HuH-7 (cell line): ENCODE measurements around the gene SP8.
"Not testable (repeated sequence)": the region's sequence is repeated elsewhere in the genome, so short reads cannot be mapped to it uniquely, and the experiment has no call there.

Experiments
- DNase-seq: peaks from one replicate; pipeline ENCODE4 v3.0.0; 2011; ENCODE audit warnings: low spot score

SP8 gene

DNA sequence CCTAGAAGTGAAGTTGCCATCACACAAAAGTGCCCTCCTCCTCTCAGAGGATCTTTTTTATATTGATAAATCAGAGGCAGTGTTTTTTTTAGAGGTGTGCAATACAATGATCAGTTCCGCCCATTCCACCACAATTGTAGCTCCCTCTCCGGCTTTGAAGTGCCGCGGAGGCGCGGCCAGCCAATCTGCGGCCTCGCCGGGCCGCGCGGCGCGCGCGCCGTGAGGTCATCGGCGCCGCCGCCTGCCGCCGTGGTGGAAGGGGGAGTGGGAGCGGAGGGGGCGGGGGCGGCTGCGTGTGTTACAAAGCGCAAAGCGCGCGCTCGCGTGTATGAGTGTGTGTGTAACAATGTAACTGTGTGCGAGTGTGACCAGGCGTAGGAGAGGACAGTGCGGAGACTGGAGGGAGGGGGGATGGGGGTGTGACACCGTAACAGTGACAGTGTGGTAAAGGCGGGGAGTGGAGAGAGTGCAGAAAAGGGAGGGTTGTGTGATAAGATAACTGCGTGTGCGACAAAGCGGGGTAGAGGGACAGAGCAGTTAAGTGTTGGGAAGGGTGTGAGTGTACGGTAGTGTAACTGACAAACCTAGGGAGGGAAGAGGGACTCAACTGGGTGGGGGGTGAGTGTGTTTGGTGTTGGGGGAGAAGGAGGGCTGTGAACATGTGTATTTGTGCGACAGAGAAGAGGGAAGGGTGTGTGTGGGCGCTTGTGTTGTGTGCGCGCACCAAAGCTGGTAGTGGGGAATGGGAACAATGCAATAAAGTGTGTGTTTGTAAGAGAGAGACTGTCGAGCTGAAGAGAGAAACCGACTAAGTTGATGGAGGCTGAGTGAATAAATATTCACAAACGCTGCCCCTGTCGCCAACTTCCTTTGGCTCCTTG, at the start of gene SP8:
Gene SP8, minus strand, starts transcription at position 108 of the 881 bp plus-strand sequence. Its CDS starts 88 bp downstream, at position 20.
- DNase-seq, result peak; percentile 93

DNA sequence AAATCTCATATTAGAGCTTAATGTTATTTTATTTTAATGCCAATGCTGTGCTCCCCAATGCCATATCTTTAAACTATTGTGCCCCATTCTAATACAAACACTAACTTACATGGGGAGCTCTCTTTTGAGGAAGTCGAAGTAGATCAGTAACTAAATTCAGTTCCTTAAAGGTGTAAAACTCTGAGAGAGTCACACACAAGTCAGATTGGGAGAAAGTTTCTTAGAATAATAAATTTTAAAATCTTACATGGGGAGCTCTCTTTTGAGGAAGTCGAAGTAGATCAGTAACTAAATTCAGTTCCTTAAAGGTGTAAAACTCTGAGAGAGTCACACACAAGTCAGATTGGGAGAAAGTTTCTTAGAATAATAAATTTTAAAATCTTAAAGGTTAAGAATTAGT, 49.7 kb upstream of the SP8 start:
- DNase-seq, result not testable (repeated sequence)

DNA sequence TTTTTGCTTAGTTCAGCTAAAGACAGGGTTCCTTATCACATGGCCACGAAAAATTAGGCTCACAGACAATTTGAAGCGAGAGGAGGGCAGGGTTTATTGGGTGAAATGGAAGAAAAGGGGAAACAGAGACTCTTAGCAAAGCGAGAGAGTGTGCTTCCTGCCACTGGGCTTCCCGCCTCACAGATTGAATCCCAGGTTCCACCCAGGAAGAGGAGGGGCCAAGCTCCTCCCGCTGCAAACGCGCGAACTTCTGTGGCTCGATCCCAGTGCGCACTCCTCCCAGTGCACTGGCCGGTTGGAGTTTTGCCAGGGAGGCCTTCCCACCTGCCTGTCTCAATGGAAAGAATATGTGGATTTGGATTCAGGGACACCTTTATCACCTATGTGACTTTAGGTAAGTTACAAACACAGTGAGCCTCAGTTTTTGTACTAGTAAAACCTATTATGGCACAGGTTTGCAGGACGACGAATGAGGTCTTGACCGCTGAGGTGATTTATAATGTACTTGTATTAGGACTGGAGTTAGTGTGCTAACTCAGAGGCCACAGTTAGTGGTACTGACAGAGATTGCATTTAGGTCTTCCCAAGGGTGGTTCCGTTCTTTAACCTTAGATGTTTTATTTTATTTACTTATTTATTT, 48.5 kb upstream of the SP8 start:
- DNase-seq, result no peak

DNA sequence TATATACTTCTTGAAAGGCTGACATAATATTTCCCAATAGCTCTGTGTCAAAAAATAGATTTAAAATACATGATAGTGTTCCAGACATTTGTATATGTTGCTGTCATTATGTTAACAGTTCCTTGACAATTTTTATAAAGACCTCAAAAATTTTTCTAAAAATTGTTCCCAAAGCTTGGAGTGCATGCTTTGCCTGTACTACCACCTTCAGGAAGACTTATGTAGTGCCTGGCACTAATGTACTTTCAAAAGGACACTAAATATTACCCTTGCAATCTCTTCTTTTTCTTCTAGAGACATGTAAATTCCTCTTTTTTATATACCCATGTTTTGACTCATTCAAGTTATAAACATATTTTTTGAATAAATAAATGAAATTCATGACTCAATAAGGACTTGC, 48.0 kb upstream of the SP8 start:
- peak; percentile 26 for DNase-seq

DNA sequence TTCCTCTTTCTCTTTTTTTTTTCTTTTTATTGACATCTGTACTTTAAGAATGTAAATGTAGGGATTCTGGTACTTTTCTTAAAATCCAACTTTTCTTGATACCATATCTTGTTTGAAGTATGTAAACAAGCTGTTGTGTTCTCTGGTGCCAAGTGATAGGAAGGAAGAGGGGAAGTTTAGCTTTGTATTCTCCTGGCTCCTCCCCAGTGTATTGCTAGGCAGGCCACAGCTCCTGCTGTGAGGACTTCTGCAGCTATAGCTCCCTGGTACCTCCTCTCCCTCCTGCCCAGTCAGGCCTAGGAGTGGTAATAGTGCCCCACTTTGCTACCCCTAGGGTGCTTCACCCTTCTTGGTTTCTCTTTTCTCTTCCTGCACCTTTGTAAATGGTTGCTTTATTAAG, 45.3 kb upstream of the SP8 start:
- DNase-seq, result no peak

DNA sequence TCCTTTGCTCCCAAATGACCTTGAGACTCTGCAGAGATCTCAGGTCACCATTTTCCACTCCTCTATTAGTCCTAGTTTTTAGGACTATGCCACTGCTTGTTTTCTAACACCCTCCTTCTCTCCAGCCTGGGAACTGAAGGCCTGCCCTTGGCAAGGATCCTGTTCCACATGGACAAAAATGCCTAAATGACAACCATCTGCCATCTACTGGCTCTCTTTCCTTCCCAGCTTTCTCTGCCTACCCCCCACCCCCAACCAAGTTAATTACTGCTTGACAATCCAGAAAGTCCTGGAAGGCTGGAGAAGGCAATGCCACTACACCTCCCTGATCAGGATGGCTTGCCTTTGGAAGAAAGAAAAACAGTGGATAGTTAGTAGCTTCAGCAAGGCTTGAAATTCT, 44.8 kb upstream of the SP8 start:
- no peak for DNase-seq

DNA sequence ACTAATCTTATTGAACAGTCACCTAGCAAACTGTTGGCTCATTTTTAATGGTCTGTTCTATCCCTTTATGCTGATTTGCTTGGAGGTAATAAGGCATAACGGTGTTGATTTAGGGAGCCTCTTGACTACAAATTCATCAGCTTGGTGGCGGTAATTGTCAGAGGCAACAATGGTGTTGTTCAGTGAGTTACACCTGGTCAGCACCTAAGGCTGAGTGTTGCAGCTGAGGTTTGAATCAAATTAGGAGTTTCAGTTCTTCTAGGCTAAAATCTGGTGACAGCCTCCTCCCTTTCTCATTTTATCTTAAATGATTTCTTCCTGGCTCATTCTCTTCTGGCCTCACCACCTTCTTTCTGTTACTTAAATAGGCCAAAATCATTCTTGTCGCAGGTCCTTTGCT, 42.3 kb upstream of the SP8 start:
- no peak for DNase-seq

DNA sequence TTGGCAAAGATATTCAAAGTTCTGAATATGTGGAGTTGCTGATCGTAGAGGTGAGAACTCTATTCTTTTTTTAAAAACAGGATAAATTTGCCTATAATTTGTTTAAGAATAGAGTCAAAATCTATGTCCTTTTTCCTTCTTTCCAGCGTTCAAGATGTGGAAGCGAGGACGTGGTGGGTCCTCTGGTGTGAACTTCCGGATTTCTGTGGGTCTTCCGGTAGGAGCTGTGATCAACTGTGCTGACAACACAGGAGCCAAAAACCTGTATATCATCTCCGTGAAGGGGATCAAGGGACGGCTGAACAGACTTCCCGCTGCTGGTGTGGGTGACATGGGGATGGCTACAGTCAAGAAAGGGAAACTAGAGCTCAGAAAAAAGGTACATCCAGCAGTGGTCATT, 40.5 kb upstream of the SP8 start:
- no peak for DNase-seq

DNA sequence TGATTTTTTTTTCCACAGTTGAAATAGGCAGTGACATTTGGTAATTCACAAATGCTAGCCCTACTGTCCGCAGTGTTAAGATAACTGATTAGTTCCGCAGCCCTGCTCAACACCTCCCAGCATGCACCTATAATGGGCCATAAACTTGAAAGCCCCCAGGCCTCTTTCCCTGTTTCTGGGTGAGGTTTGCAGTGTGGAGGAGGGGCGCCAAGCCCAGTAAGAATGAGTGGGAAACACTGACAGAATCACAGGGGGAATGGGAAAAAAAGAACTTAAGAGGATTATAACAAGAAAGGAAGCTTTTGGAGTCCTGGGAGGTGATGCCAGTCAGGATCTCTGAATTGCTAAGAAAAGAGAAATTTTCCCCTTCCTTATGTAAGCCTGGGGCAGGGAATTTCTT, 39.6 kb upstream of the SP8 start:
- no peak for DNase-seq

DNA sequence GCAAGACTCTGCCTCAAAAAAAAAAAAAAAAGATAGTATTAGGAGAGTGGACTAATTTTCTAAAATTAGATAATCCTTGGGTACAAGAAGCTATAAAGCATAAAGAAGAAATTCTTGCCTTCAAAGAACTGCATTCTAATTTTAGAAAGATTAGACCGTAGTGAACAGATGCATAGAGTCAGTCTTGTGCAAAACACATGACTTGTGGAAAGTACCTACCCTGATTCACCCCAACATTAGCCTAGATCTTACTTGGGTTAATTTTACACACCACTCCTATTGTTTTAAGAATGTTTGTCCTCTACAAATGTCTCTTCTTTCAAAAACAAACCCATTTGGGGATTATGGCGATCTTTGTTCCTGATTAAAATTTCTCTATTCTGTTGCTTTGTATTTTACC, 38.9 kb upstream of the SP8 start:
- DNase-seq, result no peak

DNA sequence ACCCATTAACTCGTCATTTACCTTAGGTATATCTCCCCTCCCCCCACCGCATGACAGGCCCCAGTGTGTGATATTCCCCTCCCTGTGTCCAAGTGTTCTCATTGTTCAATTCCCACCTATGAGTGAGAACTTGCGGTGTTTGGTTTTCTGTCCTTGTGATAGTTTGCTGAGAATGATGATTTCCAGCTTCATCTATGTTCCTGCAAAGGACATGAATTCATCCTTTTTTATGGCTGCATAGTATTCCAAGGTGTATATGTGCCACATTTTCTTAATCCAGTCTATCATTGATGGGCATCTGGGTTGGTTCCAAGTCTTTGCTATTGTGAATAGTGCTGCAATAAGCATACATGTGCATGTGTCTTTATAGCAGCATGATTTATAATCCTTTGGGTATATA, 34.7 kb upstream of the SP8 start:
- not testable (repeated sequence) for DNase-seq

DNA sequence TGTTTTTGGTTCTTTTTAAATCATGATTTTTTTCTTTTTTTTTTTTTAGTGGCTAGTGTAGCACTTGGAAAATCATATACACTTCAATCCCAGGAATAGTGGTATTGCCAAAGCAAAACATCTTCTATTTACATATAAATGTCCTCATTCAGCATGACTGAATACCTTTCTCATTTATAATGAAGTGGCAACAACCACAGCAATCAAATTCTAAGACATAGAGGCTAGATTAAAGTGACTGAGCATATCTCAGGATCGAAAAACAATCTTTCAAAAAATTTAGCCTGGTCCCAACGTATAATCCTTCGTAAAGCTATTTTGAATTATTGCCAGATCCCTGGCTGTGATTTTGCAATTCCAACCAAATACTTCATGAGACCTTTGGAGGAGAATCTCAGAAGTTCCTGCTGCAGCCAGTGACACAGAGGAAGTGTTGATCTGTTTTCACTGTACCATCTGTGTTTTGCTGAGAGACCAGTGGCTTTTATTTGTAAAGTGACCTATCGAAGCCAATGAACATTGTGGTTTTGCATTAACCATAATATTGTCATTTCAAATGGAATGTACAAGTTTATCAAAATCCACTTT, 29.8 kb upstream of the SP8 start:
- DNase-seq, result no peak

DNA sequence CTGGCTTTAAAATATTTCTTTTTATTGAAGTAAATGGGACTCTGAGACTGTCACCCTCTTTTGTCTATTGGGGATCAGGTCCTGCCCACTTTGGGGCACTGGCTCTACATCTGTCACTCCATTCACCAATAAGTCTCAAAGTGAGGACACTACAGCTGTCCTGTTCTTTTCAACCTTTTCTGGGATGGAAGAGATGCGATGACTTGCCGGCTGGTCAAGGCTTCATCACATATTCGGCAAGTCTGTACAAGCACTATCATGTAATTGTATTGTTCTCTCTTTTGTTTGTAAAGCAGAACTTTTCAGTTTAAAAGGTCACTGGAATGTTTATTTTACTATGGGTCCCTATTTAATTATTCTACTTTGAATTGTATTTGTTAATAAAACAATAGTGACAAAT, 17.7 kb upstream of the SP8 start:
- DNase-seq, result no peak

DNA sequence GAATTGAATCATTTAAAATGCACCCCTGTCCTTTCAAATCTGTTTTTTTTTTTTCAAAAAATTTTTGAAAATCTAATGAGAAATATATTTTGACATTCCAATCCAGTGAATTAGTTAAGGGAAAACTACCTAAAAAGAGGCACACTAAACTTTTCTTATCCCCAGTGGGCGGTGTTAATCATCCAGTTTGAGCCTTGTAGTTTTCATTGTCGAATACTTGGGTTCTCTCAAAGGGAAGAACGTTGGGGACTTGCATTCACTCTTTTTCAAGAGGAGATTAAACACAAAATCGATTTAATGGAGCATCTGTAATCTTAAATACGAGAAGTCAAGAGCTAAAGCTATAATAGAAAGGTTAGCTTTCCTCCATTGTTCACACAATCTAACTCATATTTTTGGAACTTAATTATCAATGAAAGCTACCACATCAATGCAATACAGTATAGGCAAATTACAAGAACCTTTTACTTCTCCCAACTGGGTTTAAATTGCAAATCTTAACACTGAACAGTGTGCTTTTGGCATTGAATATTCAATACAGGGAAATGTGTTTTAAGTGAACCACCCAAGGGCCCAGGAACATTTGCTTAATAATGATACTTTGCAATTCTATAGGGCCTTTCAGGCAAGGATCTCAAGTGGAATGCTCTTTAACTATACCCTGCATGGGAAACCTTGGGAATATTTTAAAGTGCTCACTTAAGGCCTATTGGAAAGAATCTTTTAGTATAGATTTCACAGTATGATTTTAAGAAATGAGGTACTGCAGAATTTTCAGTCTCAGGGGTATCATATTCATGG, 13.1 kb upstream of the SP8 start:
- DNase-seq, result no peak

DNA sequence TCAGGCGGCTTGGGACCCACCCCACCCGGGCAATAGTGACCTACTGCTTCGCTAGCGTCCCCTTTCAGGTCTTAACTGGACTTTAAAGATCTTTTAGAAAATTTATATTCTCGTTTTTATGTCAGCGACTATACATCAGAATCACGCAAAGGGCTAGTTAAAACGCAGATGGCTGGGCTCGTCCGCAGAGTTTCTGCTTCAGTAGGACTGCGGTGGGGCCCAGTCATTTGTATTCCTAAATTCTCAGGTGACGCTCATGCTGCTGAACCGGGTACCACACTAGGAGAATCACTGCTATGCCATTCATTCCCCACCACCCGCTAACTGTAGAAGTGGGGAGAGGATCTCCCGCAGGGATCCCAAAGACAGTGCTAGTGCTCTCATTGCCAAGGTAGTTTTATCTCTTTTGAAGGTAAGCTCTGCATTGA, 12.0 kb upstream of the SP8 start:
- no peak for DNase-seq

DNA sequence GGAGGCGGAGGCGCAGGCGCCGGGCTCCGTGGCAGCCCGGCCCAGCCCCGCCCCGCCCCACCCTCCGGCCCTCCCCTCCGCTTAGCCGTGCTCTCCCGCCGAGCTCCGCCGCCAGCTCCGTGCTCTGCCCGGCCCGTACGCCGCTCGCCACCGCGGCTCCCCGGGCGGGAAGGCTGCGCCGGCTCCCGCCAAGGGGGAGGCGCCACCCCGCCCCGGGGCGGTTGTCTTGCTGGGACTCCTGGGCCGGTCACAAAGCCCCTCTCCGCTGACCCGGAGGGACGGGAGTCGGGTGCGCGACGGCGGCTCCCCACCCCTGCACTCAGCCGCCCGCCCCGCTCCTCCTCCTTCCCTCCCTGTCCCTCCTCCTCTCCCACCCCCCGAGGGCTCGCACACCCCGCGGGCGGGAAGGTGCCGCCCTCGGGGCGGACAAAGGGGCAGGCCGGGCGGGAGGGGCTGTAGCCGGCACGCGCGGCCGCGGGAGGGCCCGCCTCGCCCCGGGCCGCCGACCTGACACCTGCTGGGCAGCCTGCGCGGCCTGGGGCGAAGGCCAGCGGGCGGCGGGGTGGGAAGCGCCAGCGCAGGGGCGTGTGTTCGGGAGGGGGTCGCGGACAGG, 11.5 kb upstream of the SP8 start:
- peak; percentile 89 for DNase-seq

DNA sequence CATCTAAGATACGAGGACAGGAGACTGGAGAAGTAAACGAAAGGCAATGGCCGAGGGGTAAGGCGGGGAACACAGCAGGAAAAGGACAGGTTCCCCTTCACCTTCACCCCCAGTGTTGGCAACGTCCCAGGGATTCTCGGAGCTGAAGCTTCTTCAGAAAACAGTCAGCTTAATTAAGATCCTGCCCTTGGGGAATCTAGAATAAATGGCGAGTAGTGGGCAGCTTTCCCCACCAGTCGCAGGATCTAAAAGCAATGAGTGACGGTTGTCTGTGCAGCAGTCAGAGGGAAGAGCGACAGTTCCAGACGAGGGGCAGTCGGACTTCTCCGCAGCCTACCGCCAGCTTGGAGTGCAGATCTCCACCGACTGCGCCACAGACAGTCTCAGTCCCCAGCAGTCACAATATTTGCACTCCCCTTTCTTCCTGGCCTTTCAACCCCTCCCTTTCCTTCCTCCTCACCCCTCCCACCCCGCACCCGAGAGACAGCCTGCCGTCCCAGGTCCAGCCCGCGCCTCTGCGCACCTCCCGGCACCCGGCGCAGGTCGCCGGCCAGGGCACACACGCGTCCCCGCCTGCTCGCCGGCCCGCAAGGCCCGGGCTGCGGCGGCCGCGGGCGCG, 10.9 kb upstream of the SP8 start:
- DNase-seq, result no peak

DNA sequence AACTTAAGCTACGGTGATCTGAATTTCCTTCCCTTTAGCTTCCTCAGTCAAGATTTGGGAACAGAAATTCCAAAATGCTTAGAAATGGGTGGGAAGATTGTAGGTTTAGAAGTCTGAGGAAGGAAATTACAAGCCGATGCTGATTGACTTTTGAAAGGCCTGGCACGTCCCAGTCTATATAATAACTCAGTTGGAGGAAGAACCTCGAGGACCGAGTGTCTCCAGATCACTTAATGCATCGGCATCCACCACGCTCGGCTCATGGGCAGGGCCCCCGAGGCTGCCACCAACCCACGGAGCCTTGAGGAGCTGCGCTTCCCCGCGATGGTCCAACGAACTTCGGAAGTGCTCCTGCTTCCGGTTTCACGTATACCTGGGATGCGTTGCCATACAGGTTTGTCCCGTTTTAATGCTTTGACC, 10.4 kb upstream of the SP8 start:
- DNase-seq, result no peak

DNA sequence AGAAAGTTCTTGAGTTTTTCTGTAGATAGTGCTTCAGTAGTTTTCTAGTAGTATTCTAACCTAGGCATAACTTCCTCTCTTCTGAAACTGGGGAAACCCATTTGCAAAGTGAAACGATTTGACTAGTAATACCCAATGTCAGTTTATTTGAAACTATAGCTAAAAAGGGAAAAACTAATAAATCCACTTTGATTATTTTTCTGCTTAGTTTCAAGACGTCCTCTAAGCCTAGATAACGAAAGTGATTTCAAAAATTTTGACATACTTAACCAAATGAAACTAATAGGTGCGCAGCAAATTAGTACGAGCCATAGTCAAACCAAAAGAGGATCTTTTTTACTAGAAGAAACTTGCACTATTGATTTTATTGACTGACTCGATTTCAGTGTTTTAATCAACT, 9.8 kb upstream of the SP8 start:
- no peak for DNase-seq

DNA sequence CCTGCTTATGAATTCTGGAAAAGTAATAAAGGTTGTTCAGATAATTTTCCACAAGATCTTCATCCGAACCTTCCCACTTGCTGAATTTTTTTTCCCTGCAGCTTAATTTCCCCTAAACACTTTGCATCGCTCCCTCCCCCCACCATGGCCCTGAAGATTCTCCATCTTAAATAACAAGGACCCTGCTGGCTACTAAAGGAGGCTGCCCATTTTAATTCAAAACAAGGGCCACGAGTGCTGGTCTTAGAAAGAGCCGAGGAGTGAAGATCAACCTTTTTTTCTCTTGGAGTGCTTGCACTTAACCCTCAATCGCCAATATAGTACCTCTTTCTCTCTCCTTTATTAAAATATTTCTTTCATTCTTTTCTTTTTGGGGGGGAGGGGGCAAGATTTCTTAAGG, 9.2 kb upstream of the SP8 start:
- DNase-seq, result no peak

DNA sequence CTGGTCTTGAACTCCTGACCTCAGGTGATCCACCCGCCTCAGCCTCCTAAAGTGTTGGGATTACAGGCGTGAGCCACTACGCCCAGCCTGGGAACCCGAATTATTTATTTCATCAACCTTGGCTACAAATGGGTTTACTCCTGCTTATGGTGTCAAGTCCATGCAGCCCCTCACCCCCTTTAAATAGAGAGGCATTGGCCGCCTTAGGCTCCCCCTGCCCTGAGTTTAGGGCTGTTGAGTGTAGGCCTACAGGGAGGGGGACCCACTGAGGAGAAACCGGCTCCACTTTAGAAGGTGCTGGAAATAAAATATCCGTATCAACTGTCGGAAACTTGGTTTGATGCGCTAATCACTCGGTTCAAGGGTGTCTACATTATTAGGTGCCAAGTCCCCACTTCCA, 8.7 kb upstream of the SP8 start:
- DNase-seq, result no peak

DNA sequence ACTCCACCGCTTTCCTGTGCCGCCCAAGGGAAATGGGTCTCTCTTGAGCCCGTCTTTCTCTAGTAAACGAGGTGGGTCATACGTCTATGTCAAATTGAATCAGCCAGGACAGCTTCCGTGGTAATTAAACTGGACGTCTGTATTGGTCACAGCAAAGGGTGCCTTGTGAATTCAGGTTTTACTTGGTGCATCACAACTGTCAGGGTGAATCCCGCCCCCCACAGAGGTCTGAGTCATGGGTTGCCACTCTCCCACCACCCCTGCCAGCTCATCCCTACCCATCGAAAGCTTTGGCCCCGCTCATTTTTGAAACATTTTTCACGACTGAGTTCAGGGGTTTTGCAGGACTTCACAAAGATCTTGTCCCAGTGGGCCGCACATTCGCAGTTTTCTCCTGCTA, 8.0 kb upstream of the SP8 start:
- no peak for DNase-seq
